Gastrocnemius medialis (tissue), 4 donors: ENCODE results near the gene CCL2. TPM values are rescaled to one million over a fixed set of nuclear protein-coding genes. Genes with fewer than 3 reads are reported as not detected.

Experiments used
- ATAC-seq, 2 donors: fragments of 150-250 bp; one replicate each; pipeline ENCODE4 v1.9.1; 2016
- DNase-seq, 2 donors: peaks; one replicate each; pipeline ENCODE4 v3.0.0-alpha.2; 2019
- H3K27ac ChIP-seq, 4 donors: fragments of 200-600 bp; sonication (generic); 1 replicate in 1 of 4; 2 replicates in 3 of 4; pipeline ENCODE4 v1.5.1; 2016 to 2018; ENCODE audit warnings: mild to moderate bottlenecking in 2 of 4, moderate library complexity in 1 of 4
- H3K27me3 ChIP-seq, 3 donors: fragments of 200-600 bp; sonication (generic) in 2 of 3; 1 replicate in 1 of 3; 2 replicates in 2 of 3; pipeline versions ENCODE4 v1.5.1 to v1.6.0; 2016 to 2019; ENCODE audit warnings: mild to moderate bottlenecking in 1 of 3, moderate library complexity in 1 of 3
- H3K36me3 ChIP-seq, 2 donors: fragments of 200-600 bp; sonication (generic) in 1 of 2; one replicate each; pipeline ENCODE4 v1.5.1; 2017 to 2018
- H3K4me1 ChIP-seq, 2 donors: fragments of 200-600 bp; sonication (generic) in 1 of 2; one replicate each; pipeline ENCODE4 v1.5.1; 2016 to 2017; ENCODE audit warnings: mild to moderate bottlenecking in 2 of 2
- H3K4me3 ChIP-seq, 4 donors: fragments of 200-600 bp; sonication (generic) in 3 of 4; 1 replicate in 1 of 4; 2 replicates in 3 of 4; pipeline ENCODE4 v1.5.1; 2016 to 2019; ENCODE audit warnings: mild to moderate bottlenecking in 2 of 4
- H3K9me3 ChIP-seq, 3 donors: fragments of 200-600 bp; sonication (generic) in 2 of 3; 1 replicate in 1 of 3; 2 replicates in 2 of 3; pipeline ENCODE4 v1.5.1; 2016 to 2019
- POLR2A ChIP-seq, 2 donors: fragments of 450-650 bp; IDR thresholded peaks; one replicate each; pipeline ENCODE4 v1.6.1; 2017; ENCODE audit warnings: antibody characterized with exemption in 2 of 2, mild to moderate bottlenecking in 2 of 2, moderate library complexity in 2 of 2
- in situ Hi-C, 4 donors: fragments of 200-750 bp; cut with MboI; loops; one replicate each; pipeline versions ENCODE4 v1.15.0 to v1.8.0; 2017; ENCODE audit warnings: low sequenced_read_pairs in 4 of 4
- intact Hi-C: fragments of 100-400 bp; cut with DNase I; formaldehyde crosslinking; loops from one replicate; pipeline ENCODE4 v1.15.1; 2023; ENCODE audit warnings: low total_unique reads
- total RNA-seq, 4 donors: library from RNA; depleted of rRNA; stranded (reverse); fragments of >200 nt; gene quantifications; one replicate each; pipeline versions ENCODE4 v1.1.0 to v1.2.3, GENCODE V29; 2016
- TF ChIP-seq, protein P1 (sequence below), 5 experiments: fragments of 450-650 bp in 3 of 5; fragments of 200-600 bp in 2 of 5; sonication (generic) in 2 of 5; IDR thresholded peaks in 4 of 5; conservative IDR thresholded peaks in 1 of 5; 1 replicate in 4 of 5; 2 replicates in 1 of 5; pipeline ENCODE4 v1.5.1; 2016 to 2019; ENCODE audit warnings: antibody characterized with exemption in 5 of 5, mild to moderate bottlenecking in 3 of 5, moderate library complexity in 3 of 5

The CCL2 gene
- total RNA-seq, 4 donors from 2014 or later, result 1.1 to 5.8 (median 4.1) TPM

DNA sequence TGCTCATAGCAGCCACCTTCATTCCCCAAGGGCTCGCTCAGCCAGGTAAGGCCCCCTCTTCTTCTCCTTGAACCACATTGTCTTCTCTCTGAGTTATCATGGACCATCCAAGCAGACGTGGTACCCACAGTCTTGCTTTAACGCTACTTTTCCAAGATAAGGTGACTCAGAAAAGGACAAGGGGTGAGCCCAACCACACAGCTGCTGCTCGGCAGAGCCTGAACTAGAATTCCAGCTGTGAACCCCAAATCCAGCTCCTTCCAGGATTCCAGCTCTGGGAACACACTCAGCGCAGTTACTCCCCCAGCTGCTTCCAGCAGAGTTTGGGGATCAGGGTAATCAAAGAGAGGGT is 272 bp downstream of the CCL2 start:
- in situ Hi-C loops (no loop called here), intact Hi-C loops (no loop called here)
- peaks cover 34 to 53% of the 10 kb centered on the region in 2 donors for H3K4me1 ChIP-seq
- peak overlapping the region; percentile 67 to 83 (median 77) for H3K27ac ChIP-seq
- ATAC-seq (no peak), DNase-seq (no peak)
- H3K27me3 ChIP-seq, result no peaks in the 10 kb centered on the region
- no peak for TF ChIP-seq POLR2A (IDR thresholded peaks at IDR 0.05)
- TF ChIP-seq, protein P1, sequence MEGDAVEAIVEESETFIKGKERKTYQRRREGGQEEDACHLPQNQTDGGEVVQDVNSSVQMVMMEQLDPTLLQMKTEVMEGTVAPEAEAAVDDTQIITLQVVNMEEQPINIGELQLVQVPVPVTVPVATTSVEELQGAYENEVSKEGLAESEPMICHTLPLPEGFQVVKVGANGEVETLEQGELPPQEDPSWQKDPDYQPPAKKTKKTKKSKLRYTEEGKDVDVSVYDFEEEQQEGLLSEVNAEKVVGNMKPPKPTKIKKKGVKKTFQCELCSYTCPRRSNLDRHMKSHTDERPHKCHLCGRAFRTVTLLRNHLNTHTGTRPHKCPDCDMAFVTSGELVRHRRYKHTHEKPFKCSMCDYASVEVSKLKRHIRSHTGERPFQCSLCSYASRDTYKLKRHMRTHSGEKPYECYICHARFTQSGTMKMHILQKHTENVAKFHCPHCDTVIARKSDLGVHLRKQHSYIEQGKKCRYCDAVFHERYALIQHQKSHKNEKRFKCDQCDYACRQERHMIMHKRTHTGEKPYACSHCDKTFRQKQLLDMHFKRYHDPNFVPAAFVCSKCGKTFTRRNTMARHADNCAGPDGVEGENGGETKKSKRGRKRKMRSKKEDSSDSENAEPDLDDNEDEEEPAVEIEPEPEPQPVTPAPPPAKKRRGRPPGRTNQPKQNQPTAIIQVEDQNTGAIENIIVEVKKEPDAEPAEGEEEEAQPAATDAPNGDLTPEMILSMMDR (IDR thresholded peaks at IDR 0.05 in 4 of 5, conservative IDR thresholded peaks at IDR 0.05 in 1 of 5), result no peak
- H3K4me3 ChIP-seq, result peak overlapping the region; percentile 24 to 48 (median 37)
- no peaks in the 10 kb centered on the region for H3K9me3 ChIP-seq
- no peaks in the 10 kb centered on the region for H3K36me3 ChIP-seq

DNA sequence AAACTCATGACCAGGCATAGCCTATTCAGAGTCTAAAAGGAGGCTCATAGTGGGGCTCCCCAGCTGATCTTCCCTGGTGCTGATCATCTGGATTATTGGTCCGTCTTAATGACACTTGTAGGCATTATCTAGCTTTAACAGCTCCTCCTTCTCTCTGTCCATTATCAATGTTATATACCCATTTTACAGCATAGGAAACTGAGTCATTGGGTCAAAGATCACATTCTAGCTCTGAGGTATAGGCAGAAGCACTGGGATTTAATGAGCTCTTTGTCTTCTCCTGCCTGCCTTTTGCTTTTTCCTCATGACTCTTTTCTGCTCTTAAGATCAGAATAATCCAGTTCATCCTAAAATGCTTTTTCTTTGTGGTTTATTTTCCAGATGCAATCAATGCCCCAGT is 756 bp downstream of the CCL2 start:
- H3K4me3 ChIP-seq, result peak overlapping the region in 3 of 4 donors; percentile 24 to 48 (median 38)
- H3K4me1 ChIP-seq, result peaks cover 34 to 49% of the 10 kb centered on the region in 2 donors
- no peaks in the 10 kb centered on the region for H3K36me3 ChIP-seq
- in situ Hi-C loops (no loop called here), intact Hi-C loops (no loop called here)
- DNase-seq, result no peak
- ATAC-seq, result no peak
- H3K27ac ChIP-seq, result peak overlapping the region; percentile 67 to 83 (median 77)
- TF ChIP-seq, protein P1 (IDR thresholded peaks at IDR 0.05 in 4 of 5, conservative IDR thresholded peaks at IDR 0.05 in 1 of 5), result no peak
- TF ChIP-seq POLR2A (IDR thresholded peaks at IDR 0.05), result no peak
- H3K27me3 ChIP-seq, result no peaks in the 10 kb centered on the region
- no peaks in the 10 kb centered on the region for H3K9me3 ChIP-seq

DNA sequence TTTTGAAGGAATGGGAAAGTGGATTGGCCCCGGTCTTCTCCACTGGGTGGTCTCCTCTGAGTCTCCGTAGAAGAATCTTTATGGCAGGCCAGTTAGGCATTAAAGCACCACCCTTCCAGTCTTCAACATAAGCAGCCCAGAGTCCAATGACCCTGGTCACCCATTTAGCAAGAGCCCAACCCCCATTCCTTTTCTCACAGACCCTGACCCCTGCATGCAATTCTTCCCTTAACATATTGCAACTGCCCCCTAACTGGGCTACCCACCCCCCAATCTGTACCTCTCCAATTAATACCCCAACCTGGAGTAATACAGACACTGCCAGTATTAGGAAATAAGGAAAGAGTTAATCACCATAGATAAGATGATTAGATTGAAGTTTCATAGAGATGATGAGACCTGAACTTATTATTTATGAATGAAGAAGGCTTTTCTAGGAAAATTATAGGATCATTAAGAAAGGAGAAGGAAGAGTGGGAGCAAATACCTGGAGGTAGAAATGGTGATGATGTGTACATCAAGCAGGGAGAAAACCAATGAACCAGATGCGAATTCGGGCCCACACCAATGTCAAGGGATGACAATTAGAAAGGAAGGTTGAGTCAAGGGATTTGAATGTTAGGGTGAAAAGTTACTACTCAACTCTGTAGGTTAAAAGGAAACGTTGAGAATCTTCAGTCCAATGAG is 2.4 kb downstream of the CCL2 start:
- H3K27ac ChIP-seq, result no peak overlapping the region
- TF ChIP-seq, protein P1 (IDR thresholded peaks at IDR 0.05 in 4 of 5, conservative IDR thresholded peaks at IDR 0.05 in 1 of 5), result no peak
- TF ChIP-seq POLR2A (IDR thresholded peaks at IDR 0.05), result no peak
- no peaks in the 10 kb centered on the region for H3K27me3 ChIP-seq
- H3K36me3 ChIP-seq, result no peaks in the 10 kb centered on the region
- no peak for ATAC-seq
- H3K9me3 ChIP-seq, result no peaks in the 10 kb centered on the region
- DNase-seq, result no peak
- intact Hi-C loops (no loop called here), in situ Hi-C loops (no loop called here)
- H3K4me3 ChIP-seq, result no peak overlapping the region
- H3K4me1 ChIP-seq, result peaks cover 24 to 33% of the 10 kb centered on the region in 2 donors

DNA sequence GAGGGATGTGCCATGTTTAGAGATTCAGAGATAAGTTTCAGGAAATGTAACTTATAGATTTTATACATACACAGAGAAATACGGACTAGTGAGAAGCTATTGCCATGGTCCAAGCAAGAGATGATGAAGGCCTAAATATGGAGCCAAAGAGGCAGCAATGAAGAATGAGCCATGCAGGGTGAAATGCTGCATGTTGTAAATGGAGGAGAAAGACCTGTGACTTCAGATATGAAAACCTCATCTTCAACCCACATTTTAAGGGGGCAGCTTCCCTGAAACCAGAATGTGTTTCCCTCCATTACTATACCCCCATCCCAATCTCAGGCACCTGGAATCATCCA is 2.9 kb downstream of the CCL2 start:
- in situ Hi-C loops (no loop called here), intact Hi-C loops (no loop called here)
- no peak overlapping the region for H3K27ac ChIP-seq
- no peak overlapping the region for H3K4me3 ChIP-seq
- no peak for ATAC-seq
- no peak for TF ChIP-seq POLR2A (IDR thresholded peaks at IDR 0.05)
- TF ChIP-seq, protein P1 (IDR thresholded peaks at IDR 0.05 in 4 of 5, conservative IDR thresholded peaks at IDR 0.05 in 1 of 5), result no peak
- H3K9me3 ChIP-seq, result no peaks in the 10 kb centered on the region
- peaks cover 19 to 27% of the 10 kb centered on the region in 2 donors for H3K4me1 ChIP-seq
- no peaks in the 10 kb centered on the region for H3K27me3 ChIP-seq
- no peaks in the 10 kb centered on the region for H3K36me3 ChIP-seq
- DNase-seq, result no peak

DNA sequence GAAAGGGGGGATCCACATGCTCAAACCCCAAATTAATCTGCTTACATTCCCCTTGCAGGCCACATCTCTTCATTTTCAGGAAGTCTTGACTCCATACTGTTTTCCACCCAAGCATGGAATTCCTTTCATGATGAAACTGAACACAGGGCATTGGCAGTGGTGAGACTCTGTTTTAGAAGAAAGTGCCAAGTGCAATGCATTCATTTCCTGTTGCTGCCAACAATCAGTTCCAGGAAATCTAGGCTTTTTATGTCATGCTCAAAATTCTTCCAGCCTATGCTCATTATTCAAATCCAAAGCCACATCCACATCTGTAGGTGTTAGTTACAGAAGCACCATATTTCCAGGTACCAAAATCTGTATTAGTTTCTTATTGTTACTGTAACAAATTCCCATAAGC is 4.1 kb downstream of the CCL2 start:
- Histone ChIP-seq H3K9me3 (no peaks in the 10 kb centered on the region), H3K27ac (no peak overlapping the region), H3K4me1 (peaks cover 7 to 16% of the 10 kb centered on the region in 2 donors), H3K27me3 (no peaks in the 10 kb centered on the region), H3K36me3 (no peaks in the 10 kb centered on the region), H3K4me3 (no peak overlapping the region)
- no peak for ATAC-seq
- in situ Hi-C loops (no loop called here), intact Hi-C loops (no loop called here)
- TF ChIP-seq POLR2A (IDR thresholded peaks at IDR 0.05), result no peak
- TF ChIP-seq, protein P1 (IDR thresholded peaks at IDR 0.05 in 4 of 5, conservative IDR thresholded peaks at IDR 0.05 in 1 of 5), result no peak
- no peak for DNase-seq
